ENCODE results near the gene OR2T34.
"Not testable (repeated sequence)": the region's sequence is repeated elsewhere in the genome, so short reads cannot be mapped to it uniquely, and the experiment has no call there.

The OR2T34 gene

DNA sequence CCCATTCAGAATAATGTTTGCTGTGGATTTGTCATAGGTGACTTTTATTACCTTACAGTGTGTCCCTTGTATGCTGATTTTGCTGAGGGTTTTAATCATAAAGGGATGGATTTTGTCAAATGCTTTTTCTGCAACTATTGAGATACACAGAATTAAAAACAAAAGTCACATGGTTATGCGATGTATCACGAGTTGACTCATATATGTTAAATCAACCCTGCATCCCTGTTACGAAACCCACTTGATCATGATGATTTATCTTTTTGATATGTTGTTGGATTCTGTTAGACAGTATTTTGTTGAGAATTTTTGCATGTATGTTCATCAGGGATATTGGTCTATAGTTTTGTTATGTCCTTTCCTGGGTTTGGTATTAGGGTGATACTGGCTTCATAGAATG, 10.7 kb upstream of the OR2T34 start:
- TF ChIP-seq GATA3 (IDR thresholded peaks at IDR 0.05; ENCODE audit: low read depth, low read length) (no peak), GATA2 (IDR thresholded peaks at IDR 0.05; ENCODE audit: low read depth, low read length) (no peak)

- TF ChIP-seq GATA2 (IDR thresholded peaks at IDR 0.05; ENCODE audit: low read depth, low read length) = no peak
- no peak for TF ChIP-seq GATA3 (IDR thresholded peaks at IDR 0.05; ENCODE audit: low read depth, low read length)
These were observed 1.9 kb upstream of the OR2T34 start for GRCh38 chr1:248576260-248576980.

GRCh38 chr1:248562672-248563071, 11.9 kb downstream of the OR2T34 start, which contains the start of gene OR2T29:
Gene OR2T29, minus strand, starts transcription at chr1:248562772. Its CDS starts 3,281 bp downstream, at chr1:248559491.
- not testable (repeated sequence) for TF ChIP-seq GATA2, GATA3 (IDR thresholded peaks at IDR 0.05; ENCODE audit: low read depth, low read length)
